Right lobe of liver (tissue), 4 donors: ENCODE measurements around the gene TRAIP.

ENCODE experiments used
- CTCF ChIP-seq, 4 donors: fragments of 200-600 bp in 3 of 4; fragments of 450-650 bp in 1 of 4; IDR thresholded peaks; one replicate each; pipeline versions ENCODE4 v1.5.1 to v1.8.0; 2016 to 2022; ENCODE audit warnings: antibody characterized with exemption in 4 of 4, mild to moderate bottlenecking in 2 of 4
- POLR2A ChIP-seq: fragments of 450-650 bp; IDR thresholded peaks from one replicate; pipeline ENCODE4 v1.6.1; 2017; ENCODE audit warnings: antibody characterized with exemption, mild to moderate bottlenecking
- donor health status: DM: no; HTN: no; CAD: no.
- donor health status: DM: no; HTN: no; CAD: no.
- donor health status: DM: no; HTN: yes; CAD: no.

GRCh38 chr3:49801160-49801559 is 55.2 kb downstream of the TRAIP start:
- no peak for TF ChIP-seq CTCF (IDR thresholded peaks at IDR 0.05)
- TF ChIP-seq POLR2A, result no peak
